Brain microvascular endothelial cell (primary cell): ENCODE data around the gene FBXO46.

Experiments
- DNase-seq: peaks from one replicate; pipeline ENCODE4 v3.0.0-alpha.2; 2020
- H3K27ac ChIP-seq: fragments of 250-450 bp; sonication (Bioruptor Pico); 2 replicates; pipeline ENCODE4 v1.5.1; 2020; ENCODE audit warnings: mild to moderate bottlenecking, moderate library complexity
- H3K27me3 ChIP-seq: fragments of 250-450 bp; sonication (Bioruptor Pico); replicated peaks from 2 replicates; pipeline ENCODE4 v1.5.1; 2020; ENCODE audit warnings: mild to moderate bottlenecking
- H3K36me3 ChIP-seq: fragments of 250-450 bp; sonication (Bioruptor Pico); replicated peaks from 2 replicates; pipeline ENCODE4 v1.5.1; 2020; ENCODE audit warnings: mild to moderate bottlenecking
- H3K4me3 ChIP-seq: 2 replicates; pipeline ENCODE4 v1.5.1; 2011; ENCODE audit warnings: low read depth, mild to moderate bottlenecking, control low read depth, low read length, moderate library complexity
- in situ Hi-C: cut with HindIII; loops from 2 replicates; pipeline ENCODE4 v1.10.0; 2017; ENCODE audit warnings: low sequenced_read_pairs, low pct_ligation_motif_present
- TF ChIP-seq, protein P1 (sequence below): IDR thresholded peaks from 2 replicates; pipeline ENCODE4 v1.5.1; 2011; ENCODE audit warnings: low read depth, mild to moderate bottlenecking, moderate library complexity, low read length, control low read depth, inconsistent platforms; ENCODE audit errors: missing control alignments

Gene FBXO46

DNA sequence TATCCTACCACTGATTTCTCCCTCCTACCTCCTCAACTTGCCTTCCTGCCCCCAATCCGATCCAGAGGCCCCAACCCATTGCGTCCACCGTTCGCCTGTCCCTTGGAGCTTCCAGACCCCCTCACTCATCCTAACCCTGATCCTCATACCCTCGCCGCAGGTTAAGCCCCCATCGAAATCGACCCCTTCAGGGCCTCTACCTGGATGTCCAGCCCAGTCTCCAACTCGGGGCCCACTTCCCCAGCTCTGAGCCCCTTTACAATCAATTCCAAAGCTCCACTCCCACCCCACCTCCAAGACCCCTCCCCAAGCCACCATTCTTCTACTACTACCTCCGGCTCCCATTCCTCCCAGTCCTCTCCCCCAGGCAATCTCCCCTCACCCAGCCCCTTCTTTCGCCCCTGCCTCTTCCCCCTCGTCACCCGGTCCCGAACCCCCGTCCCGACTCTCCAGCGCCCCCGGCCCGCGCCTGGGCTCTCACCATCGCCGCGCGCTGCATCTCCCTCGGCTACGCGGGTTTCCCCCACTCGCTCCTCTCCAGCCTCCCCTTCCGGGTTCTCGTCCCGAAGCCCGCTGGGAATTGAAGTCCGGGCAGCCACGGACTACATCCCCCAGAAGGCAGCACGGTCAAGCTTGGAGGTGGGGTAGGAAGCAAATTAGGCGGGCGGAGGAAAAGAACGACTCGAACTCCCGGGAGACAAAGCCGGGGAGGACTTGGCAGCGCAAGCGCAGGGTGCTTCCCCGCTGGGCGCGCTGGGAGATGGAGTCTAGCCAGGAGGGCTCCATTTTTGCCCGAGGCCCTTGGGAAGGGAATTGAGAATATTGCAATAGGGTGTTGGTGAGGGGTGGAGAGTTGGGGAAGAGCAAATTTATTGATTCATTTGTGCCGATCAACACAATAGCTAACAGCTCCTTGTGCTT lies at the start of gene FBXO46:
Gene FBXO46 (minus strand): TSS at position 529 of the 921 bp plus-strand sequence. CDS start 17,401 bp downstream, outside the sequence.
- H3K27ac ChIP-seq: peak within 1 kb of the TSS; percentile 52
- DNase-seq: peak; percentile 98
- no peaks in the 10 kb centered on the region for H3K36me3 ChIP-seq
- TF ChIP-seq, protein P1, sequence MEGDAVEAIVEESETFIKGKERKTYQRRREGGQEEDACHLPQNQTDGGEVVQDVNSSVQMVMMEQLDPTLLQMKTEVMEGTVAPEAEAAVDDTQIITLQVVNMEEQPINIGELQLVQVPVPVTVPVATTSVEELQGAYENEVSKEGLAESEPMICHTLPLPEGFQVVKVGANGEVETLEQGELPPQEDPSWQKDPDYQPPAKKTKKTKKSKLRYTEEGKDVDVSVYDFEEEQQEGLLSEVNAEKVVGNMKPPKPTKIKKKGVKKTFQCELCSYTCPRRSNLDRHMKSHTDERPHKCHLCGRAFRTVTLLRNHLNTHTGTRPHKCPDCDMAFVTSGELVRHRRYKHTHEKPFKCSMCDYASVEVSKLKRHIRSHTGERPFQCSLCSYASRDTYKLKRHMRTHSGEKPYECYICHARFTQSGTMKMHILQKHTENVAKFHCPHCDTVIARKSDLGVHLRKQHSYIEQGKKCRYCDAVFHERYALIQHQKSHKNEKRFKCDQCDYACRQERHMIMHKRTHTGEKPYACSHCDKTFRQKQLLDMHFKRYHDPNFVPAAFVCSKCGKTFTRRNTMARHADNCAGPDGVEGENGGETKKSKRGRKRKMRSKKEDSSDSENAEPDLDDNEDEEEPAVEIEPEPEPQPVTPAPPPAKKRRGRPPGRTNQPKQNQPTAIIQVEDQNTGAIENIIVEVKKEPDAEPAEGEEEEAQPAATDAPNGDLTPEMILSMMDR: peak; percentile 41
- no peaks in the 10 kb centered on the region for H3K27me3 ChIP-seq
- in situ Hi-C loops: no loop called here
- peak within 1 kb of the TSS; percentile 85 for H3K4me3 ChIP-seq

DNA sequence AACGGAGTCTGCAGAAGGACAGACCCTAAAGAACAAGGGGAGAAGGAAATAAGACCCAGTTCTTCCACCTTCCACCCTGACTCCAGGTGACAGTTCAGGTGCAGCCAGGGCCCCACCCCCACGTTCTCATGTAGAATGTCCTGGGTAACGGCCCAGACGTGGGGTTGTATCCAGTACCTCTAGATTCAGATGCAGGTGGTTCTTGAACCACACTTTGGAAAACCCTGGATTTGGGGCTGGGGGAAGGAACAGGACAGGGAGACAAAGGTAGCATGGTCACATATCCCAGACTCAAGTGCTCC lies 49.4 kb upstream of the FBXO46 start:
- TF ChIP-seq, protein P1: no peak
- in situ Hi-C loops: no loop called here
- Histone ChIP-seq H3K36me3 (peaks cover 37% of the 10 kb centered on the region), H3K27ac (no peak overlapping the region), H3K27me3 (no peaks in the 10 kb centered on the region), H3K4me3 (no peak overlapping the region)
- no peak for DNase-seq

- Histone ChIP-seq H3K27me3 (no peaks in the 10 kb centered on the region), H3K4me3 (no peak overlapping the region), H3K36me3 (peaks cover 34% of the 10 kb centered on the region), H3K27ac (no peak overlapping the region)
- DNase-seq: no peak
- in situ Hi-C loops: no loop called here
- TF ChIP-seq, protein P1: peak; percentile 64
These were observed 48.8 kb upstream of the FBXO46 start for GRCh38 chr19:45779231-45780145.

GRCh38 chr19:45778010-45778661 lies 47.4 kb upstream of the FBXO46 start:
- no peak overlapping the region for H3K4me3 ChIP-seq
- H3K27me3 ChIP-seq: no peaks in the 10 kb centered on the region
- TF ChIP-seq, protein P1: no peak
- H3K36me3 ChIP-seq: peaks cover 32% of the 10 kb centered on the region
- DNase-seq: no peak
- no peak overlapping the region for H3K27ac ChIP-seq
- in situ Hi-C loops: no loop called here

- in situ Hi-C loops: no loop called here
These were observed 46.8 kb upstream of the FBXO46 start for GRCh38 chr19:45777395-45777961.

More at GRCh38 chr19:45777395-45777961, 46.8 kb upstream of the FBXO46 start:
- Histone ChIP-seq H3K4me3 (no peak overlapping the region), H3K36me3 (peaks cover 32% of the 10 kb centered on the region), H3K27ac (no peak overlapping the region), H3K27me3 (no peaks in the 10 kb centered on the region)
- TF ChIP-seq, protein P1: no peak
- DNase-seq: no peak
